Activated T-cell treated with anti-CD3 and anti-CD28 coated beads, Interleukin-2, amount 50 U/mL, for 24 hours (primary cell): ENCODE results near the gene SAYSD1.

Experiments used
- DNase-seq: peaks from one replicate; pipeline ENCODE4 v3.0.0-alpha.2; 2020
- H3K27ac Mint-ChIP-seq: 2 replicates; pipeline ENCODE4 v1.8.0; 2020; ENCODE audit warnings: mild to moderate bottlenecking, mixed read lengths
- H3K27me3 Mint-ChIP-seq: 2 replicates; pipeline ENCODE4 v1.8.0; 2020; ENCODE audit warnings: mixed read lengths
- H3K36me3 Mint-ChIP-seq: 2 replicates; pipeline ENCODE4 v1.8.0; 2020; ENCODE audit warnings: low read depth, mixed read lengths
- H3K4me1 Mint-ChIP-seq: 2 replicates; pipeline ENCODE4 v1.8.0; 2020; ENCODE audit warnings: low read depth, mixed read lengths
- H3K4me3 Mint-ChIP-seq: 2 replicates; pipeline ENCODE4 v1.8.0; 2020; ENCODE audit warnings: mild to moderate bottlenecking, moderate library complexity, mixed read lengths
- H3K9me3 Mint-ChIP-seq: 2 replicates; pipeline ENCODE4 v1.8.0; 2020; ENCODE audit warnings: mixed read lengths

Gene SAYSD1

GRCh38 chr6:39078695-39079094 is 36.3 kb downstream of the SAYSD1 start:
- H3K27ac Mint-ChIP-seq: no peak overlapping the region
- H3K4me3 Mint-ChIP-seq: no peak overlapping the region
- H3K9me3 Mint-ChIP-seq: no peaks in the 10 kb centered on the region
- no peak for DNase-seq
- H3K4me1 Mint-ChIP-seq: peaks cover 3% of the 10 kb centered on the region
- H3K36me3 Mint-ChIP-seq: no peaks in the 10 kb centered on the region
- H3K27me3 Mint-ChIP-seq: peaks cover 6% of the 10 kb centered on the region

- peaks cover 2% of the 10 kb centered on the region for H3K27me3 Mint-ChIP-seq
- H3K36me3 Mint-ChIP-seq: no peaks in the 10 kb centered on the region
- DNase-seq: no peak
- no peaks in the 10 kb centered on the region for H3K9me3 Mint-ChIP-seq
- no peaks in the 10 kb centered on the region for H3K4me1 Mint-ChIP-seq
- H3K27ac Mint-ChIP-seq: no peak overlapping the region
- H3K4me3 Mint-ChIP-seq: no peak overlapping the region
Measured at GRCh38 chr6:39077882-39078594, 36.9 kb downstream of the SAYSD1 start.

- no peak overlapping the region for H3K4me3 Mint-ChIP-seq
- H3K27me3 Mint-ChIP-seq: peaks cover 2% of the 10 kb centered on the region
- no peaks in the 10 kb centered on the region for H3K9me3 Mint-ChIP-seq
- H3K36me3 Mint-ChIP-seq: no peaks in the 10 kb centered on the region
- peak; percentile 21 for DNase-seq
- no peaks in the 10 kb centered on the region for H3K4me1 Mint-ChIP-seq
- H3K27ac Mint-ChIP-seq: no peak overlapping the region
Measured at GRCh38 chr6:39076623-39077535, 38.1 kb downstream of the SAYSD1 start.

- H3K4me3 Mint-ChIP-seq: no peak overlapping the region
Measured at GRCh38 chr6:39075807-39076622, 39.0 kb downstream of the SAYSD1 start.

GRCh38 chr6:39075010-39075686 is 39.8 kb downstream of the SAYSD1 start:
- Mint-ChIP-seq H3K27me3 (no peaks in the 10 kb centered on the region), H3K4me3 (no peak overlapping the region), H3K9me3 (no peaks in the 10 kb centered on the region), H3K36me3 (no peaks in the 10 kb centered on the region), H3K4me1 (no peaks in the 10 kb centered on the region), H3K27ac (no peak overlapping the region)
- DNase-seq: no peak

More at GRCh38 chr6:39075807-39076622, 39.0 kb downstream of the SAYSD1 start:
- H3K36me3 Mint-ChIP-seq: no peaks in the 10 kb centered on the region
- no peaks in the 10 kb centered on the region for H3K9me3 Mint-ChIP-seq
- H3K27me3 Mint-ChIP-seq: no peaks in the 10 kb centered on the region
- no peak for DNase-seq
- no peaks in the 10 kb centered on the region for H3K4me1 Mint-ChIP-seq
- no peak overlapping the region for H3K27ac Mint-ChIP-seq

- H3K9me3 Mint-ChIP-seq: no peaks in the 10 kb centered on the region
- no peak overlapping the region for H3K4me3 Mint-ChIP-seq
- no peaks in the 10 kb centered on the region for H3K27me3 Mint-ChIP-seq
- no peak overlapping the region for H3K27ac Mint-ChIP-seq
- no peaks in the 10 kb centered on the region for H3K4me1 Mint-ChIP-seq
- DNase-seq: no peak
- no peaks in the 10 kb centered on the region for H3K36me3 Mint-ChIP-seq
Measured at GRCh38 chr6:39074486-39074885, 40.5 kb downstream of the SAYSD1 start.

- H3K9me3 Mint-ChIP-seq: no peaks in the 10 kb centered on the region
- H3K27ac Mint-ChIP-seq: no peak overlapping the region
- H3K4me3 Mint-ChIP-seq: no peak overlapping the region
- no peaks in the 10 kb centered on the region for H3K4me1 Mint-ChIP-seq
- no peaks in the 10 kb centered on the region for H3K36me3 Mint-ChIP-seq
- DNase-seq: peak; percentile 24
- H3K27me3 Mint-ChIP-seq: no peaks in the 10 kb centered on the region
Measured at GRCh38 chr6:39073471-39074355, 41.3 kb downstream of the SAYSD1 start.

GRCh38 chr6:39072830-39073229 is 42.2 kb downstream of the SAYSD1 start:
- Mint-ChIP-seq H3K27me3 (no peaks in the 10 kb centered on the region), H3K27ac (no peak overlapping the region), H3K4me1 (no peaks in the 10 kb centered on the region), H3K4me3 (no peak overlapping the region), H3K36me3 (no peaks in the 10 kb centered on the region), H3K9me3 (no peaks in the 10 kb centered on the region)
- DNase-seq: no peak

- Mint-ChIP-seq H3K4me1 (no peaks in the 10 kb centered on the region), H3K36me3 (no peaks in the 10 kb centered on the region), H3K27me3 (peaks cover 7% of the 10 kb centered on the region), H3K27ac (no peak overlapping the region), H3K9me3 (no peaks in the 10 kb centered on the region), H3K4me3 (no peak overlapping the region)
- no peak for DNase-seq
Measured at GRCh38 chr6:39068391-39068790, 46.6 kb downstream of the SAYSD1 start.

- Mint-ChIP-seq H3K36me3 (no peaks in the 10 kb centered on the region), H3K27me3 (peaks cover 21% of the 10 kb centered on the region), H3K9me3 (no peaks in the 10 kb centered on the region), H3K4me3 (no peak overlapping the region), H3K4me1 (no peaks in the 10 kb centered on the region), H3K27ac (no peak overlapping the region)
- DNase-seq: no peak
Measured at GRCh38 chr6:39065561-39065960, 49.4 kb downstream of the SAYSD1 start.

GRCh38 chr6:39063526-39063925 is 51.5 kb downstream of the SAYSD1 start:
- Mint-ChIP-seq H3K27me3 (peaks cover 29% of the 10 kb centered on the region), H3K9me3 (no peaks in the 10 kb centered on the region)

GRCh38 chr6:39062014-39062740 is 52.8 kb downstream of the SAYSD1 start:
- DNase-seq: no peak
- Mint-ChIP-seq H3K27me3 (peaks cover 31% of the 10 kb centered on the region), H3K9me3 (no peaks in the 10 kb centered on the region), H3K27ac (no peak overlapping the region), H3K36me3 (no peaks in the 10 kb centered on the region), H3K4me1 (no peaks in the 10 kb centered on the region), H3K4me3 (no peak overlapping the region)

More at GRCh38 chr6:39063526-39063925, 51.5 kb downstream of the SAYSD1 start:
- DNase-seq: no peak
- Mint-ChIP-seq H3K27ac (no peak overlapping the region), H3K4me1 (no peaks in the 10 kb centered on the region), H3K36me3 (no peaks in the 10 kb centered on the region), H3K4me3 (no peak overlapping the region)

GRCh38 chr6:39061588-39061987 is 53.4 kb downstream of the SAYSD1 start:
- Mint-ChIP-seq H3K36me3 (no peaks in the 10 kb centered on the region), H3K27ac (no peak overlapping the region), H3K4me3 (no peak overlapping the region), H3K4me1 (no peaks in the 10 kb centered on the region), H3K27me3 (peaks cover 31% of the 10 kb centered on the region), H3K9me3 (no peaks in the 10 kb centered on the region)
- DNase-seq: no peak
